ENCODE results near the gene RAP1B. TPM values are rescaled to one million over a fixed set of nuclear protein-coding genes. Genes with fewer than 3 reads are reported as not detected.

RAP1B gene
- total RNA-seq, 1 donor from 2014 or later: 253 TPM

GRCh38 chr12:68686262-68686594 is 75.5 kb downstream of the RAP1B start:
- intact Hi-C loops (cut with micrococcal nuclease): loop anchor here (1.0 to 10.0 kb wide), 13 partner anchors 11 to 1419 kb away; partner anchors contain the start of genes CAND1, CCT2, CPM and IL26

DNA sequence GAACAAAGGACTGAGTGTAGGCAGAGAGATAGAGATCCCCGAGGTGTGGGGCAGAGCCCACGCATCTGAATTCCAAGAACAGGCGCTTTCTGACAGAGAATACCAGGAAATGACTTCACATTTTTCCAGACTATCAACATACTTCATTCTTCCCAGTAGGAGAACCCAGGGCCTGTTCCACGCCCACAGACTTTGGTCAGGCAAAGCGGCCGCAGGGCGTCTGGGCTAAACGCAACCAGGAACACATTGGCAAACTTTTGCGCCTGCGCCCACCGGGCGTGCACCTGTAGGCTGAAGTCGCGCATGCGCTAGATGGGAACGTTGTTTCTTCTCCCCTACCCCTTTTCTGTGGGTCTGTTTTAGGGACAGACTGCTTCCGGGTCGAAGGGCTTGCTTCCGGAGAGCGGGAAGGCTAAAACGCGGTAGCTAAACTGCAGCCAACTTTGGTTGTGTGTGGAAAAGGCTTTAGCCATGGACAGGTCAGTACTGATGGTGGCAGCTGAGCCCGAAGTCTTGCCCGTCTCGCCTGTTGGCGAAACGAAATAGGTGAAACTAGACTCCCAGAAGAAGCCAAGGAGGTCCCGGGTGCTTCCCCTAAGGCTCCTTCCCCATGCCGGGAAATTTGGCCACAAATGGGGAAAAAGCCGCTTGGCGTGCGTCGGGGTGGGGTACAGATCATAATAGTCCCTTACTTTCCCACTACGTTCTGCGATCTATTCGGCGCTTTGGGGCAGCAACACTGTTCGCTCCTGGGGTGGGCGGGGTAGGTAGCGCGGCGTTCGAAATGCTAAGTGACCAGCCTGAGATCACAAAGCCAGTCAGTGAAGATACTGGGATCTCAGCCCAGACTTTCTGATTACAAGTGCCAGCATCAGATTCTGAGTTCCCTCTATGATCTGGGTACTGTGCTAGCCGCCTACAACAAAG is 76.2 kb downstream of the RAP1B start, which contains the start of gene NUP107:
NUP107 (plus strand) TSS at position 384 of the 927 bp plus-strand sequence; CDS start at position 472, 88 bp downstream.
- intact Hi-C loops (cut with micrococcal nuclease): loop anchor here (1.0 to 10.0 kb wide), 14 partner anchors 12 to 1420 kb away; partner anchors contain the start of genes CAND1, CCT2, CPM and IL26

- intact Hi-C loops (cut with micrococcal nuclease): no loop called here
These were observed 84.8 kb downstream of the RAP1B start for GRCh38 chr12:68695454-68695853.

GRCh38 chr12:68699486-68699885 is 88.8 kb downstream of the RAP1B start:
- intact Hi-C loops (cut with micrococcal nuclease): no loop called here

Other genes with a start within 250 kb of the RAP1B start
- gene NUP107, start 76.1 kb downstream of the RAP1B start, total RNA-seq: 79.2 and 93.6 TPM in 2 replicates
- 8.5 and 8.9 TPM in 2 replicates for gene SLC35E3, start 135.3 kb downstream of the RAP1B start, total RNA-seq
- gene MDM2, start 197.3 kb downstream of the RAP1B start, total RNA-seq: 319 and 337 TPM in 2 replicates

All from T-helper 1 cell treated with Interleukin-12 subunit alpha and Interleukin-12 subunit beta and Interleukin-4 antibody, amounts not matched to agents 30 ng/mL and 1 ng/mL, for 36 hours (primary cell).